HepG2 (cell line): ENCODE data around the gene CDCP2. TPM values are rescaled to one million over a fixed set of nuclear protein-coding genes. Genes with fewer than 3 reads are reported as not detected.
A peak's percentile ranks its signal among the peaks of the same experiment; 100 is the strongest.

Source experiments
- ATAC-seq: fragments of 200-7000 bp; cut with Tn5 transposase; 3 replicates; pipeline ENCODE4 v1.9.1; 2020; ENCODE audit warnings: mild to moderate bottlenecking, moderate library complexity
- BruUV-seq: library from RNA; stranded (reverse); fragments of 400-500 nt; replicated peaks from 2 replicates; lab custom pipeline; 2021; lab: Mats Ljungman, UMichigan
- CTCF ChIA-PET: fragments of 300-600 bp; formaldehyde crosslinking; extraction: SDS; loops from one replicate; lab custom pipeline; 2021; ENCODE audit warnings: low total read pairs, inconsistent platforms, low intra/inter-chr PET ratio; lab: Yijun Ruan, JAX
- POLR2A ChIA-PET: fragments of 350-600 bp; sonication (Branson Sonifier 250); formaldehyde crosslinking; loops from one replicate; lab custom pipeline; 2020; ENCODE audit warnings: antibody characterized with exemption, inconsistent platforms; lab: Yijun Ruan, JAX
- DNase-seq: peaks from one replicate; pipeline ENCODE4 v3.0.0-alpha.2; 2015; ENCODE audit warnings: low spot score
- FAIRE-seq: peaks from 3 replicates; lab custom pipeline; 2011; peaks lifted over from hg19 to GRCh38; lab: Jason Lieb, UNC
- H2AFZ ChIP-seq: one replicate; pipeline ENCODE4 v1.6.1; 2011; ENCODE audit warnings: low read length, inconsistent platforms
- H3K27ac ChIP-seq: fragments of 300-600 bp; 3 replicates; pipeline ENCODE4 v1.8.0; 2011; ENCODE audit warnings: mixed run types, mild to moderate bottlenecking, mixed read lengths, low read length, inconsistent platforms; ENCODE audit not compliant: insufficient read depth; ENCODE audit errors: extremely low read length
- H3K27me3 ChIP-seq, 2 experiments: fragments of 200-600 bp in 1 of 2; 2 replicates in 1 of 2; 3 replicates in 1 of 2; pipeline versions ENCODE4 v1.6.0 to v1.8.0; 2011; ENCODE audit warnings: low read length in 2 of 2, mild to moderate bottlenecking in 2 of 2, moderate library complexity in 2 of 2, inconsistent platforms in 1 of 2; ENCODE audit not compliant: insufficient read depth in 2 of 2, control insufficient read depth in 1 of 2
- H3K36me3 ChIP-seq, 2 experiments: fragments of 200-600 bp in 1 of 2; replicated peaks in 1 of 2; 2 replicates in 1 of 2; 3 replicates in 1 of 2; pipeline versions ENCODE4 v1.5.1 to v1.8.0; 2011; ENCODE audit warnings: low read length in 2 of 2, inconsistent platforms in 1 of 2; ENCODE audit not compliant: insufficient read depth in 2 of 2, control insufficient read depth in 1 of 2
- H3K4me1 ChIP-seq: 2 replicates; pipeline ENCODE4 v1.5.1; 2012; ENCODE audit warnings: low read length, inconsistent platforms; ENCODE audit not compliant: insufficient read depth
- H3K4me2 ChIP-seq: 2 replicates; pipeline ENCODE4 v1.6.0; 2011; ENCODE audit warnings: low read depth, low read length, inconsistent platforms
- H3K4me3 ChIP-seq, 3 experiments: fragments of 200-600 bp in 1 of 3; sonication (generic), shearing (Covaris generic) in 1 of 3; replicated peaks in 1 of 3; 2 replicates each; pipeline ENCODE4 v1.5.1; 2011 to 2016; ENCODE audit warnings: low read length in 3 of 3, inconsistent platforms in 2 of 3, low read depth in 2 of 3, mild to moderate bottlenecking in 2 of 3, control low read depth in 1 of 3, mixed read lengths in 1 of 3; ENCODE audit not compliant: insufficient read depth in 1 of 3
- H3K79me2 ChIP-seq: one replicate; pipeline ENCODE4 v1.6.1; 2011; ENCODE audit warnings: low read length, inconsistent platforms; ENCODE audit not compliant: insufficient read depth
- H3K9ac ChIP-seq: 2 replicates; pipeline ENCODE4 v1.6.0; 2011; ENCODE audit warnings: mild to moderate bottlenecking, low read depth, low read length, inconsistent platforms; ENCODE audit not compliant: insufficient read depth
- H3K9me3 ChIP-seq: 2 replicates; pipeline ENCODE4 v1.5.1; 2012; ENCODE audit warnings: mild to moderate bottlenecking, low read length
- H4K20me1 ChIP-seq: 2 replicates; pipeline ENCODE4 v1.6.0; 2011; ENCODE audit warnings: inconsistent platforms, mild to moderate bottlenecking, low read length, moderate library complexity; ENCODE audit not compliant: insufficient read depth
- KLF11 ChIP-seq: IDR thresholded peaks from 2 replicates; pipeline ENCODE4 v1.6.1; 2016; ENCODE audit warnings: missing compliant biosample characterization
- ZBTB40 ChIP-seq, 2 experiments: fragments of 450-650 bp in 1 of 2; sonication (generic) in 1 of 2; formaldehyde crosslinking in 1 of 2; IDR thresholded peaks; 2 replicates each; pipeline versions ENCODE4 v1.6.1 to v1.8.0; 2016 to 2022; ENCODE audit warnings: antibody characterized with exemption in 1 of 2, mild to moderate bottlenecking in 1 of 2, missing genetic modification reagents in 1 of 2
- WGBS: methylation state at CpG from one replicate; pipeline ENCODE4 v1.1.6; 2017; ENCODE audit warnings: low lambda C conversion rate; 5-methylcytosine and 5-hydroxymethylcytosine counted together
- in situ Hi-C: cut with HindIII; loops from 2 replicates; pipeline ENCODE4 v1.10.0; 2017; ENCODE audit warnings: low pct_unique_long_range_greater_than_20kb; ENCODE audit not compliant: extremely low pct_ligation_motif_present
- intact Hi-C: fragments of 100-400 bp; cut with micrococcal nuclease; formaldehyde crosslinking; loops from one replicate; pipeline ENCODE4 v1.10.0; 2022; ENCODE audit not compliant: unreplicated experiment
- polyA plus RNA-seq, 8 experiments: library from polyadenylated mRNA; depleted of rRNA in 3 of 8; stranded (reverse) in 7 of 8; unstranded in 1 of 8; fragments of >200 nt; fragmentation: Illumina TruSeq in 4 of 8; extraction: Trizol in 4 of 8; gene quantifications; 2 replicates each; pipeline versions ENCODE4 v1.2.1 to v1.2.3, GENCODE V29; 2011 to 2016; ENCODE audit warnings: low read depth in 4 of 8, missing spikeins in 1 of 8, mixed read lengths in 1 of 8; ENCODE audit not compliant: insufficient read depth in 1 of 8
- total RNA-seq, 5 experiments: library from RNA; depleted of rRNA; stranded (reverse); fragments of >200 nt; fragmentation: Illumina TruSeq; extraction: Trizol; gene quantifications; 2 replicates each; pipeline ENCODE4 v1.2.3, GENCODE V29; 2016; ENCODE audit warnings: low read depth in 1 of 5

Gene CDCP2
- total and polyA plus RNA-seq, 2 of the 13 experiments (the other 11 are each of a cell fraction or from before 2014, with no cell fraction given) = not detected

DNA sequence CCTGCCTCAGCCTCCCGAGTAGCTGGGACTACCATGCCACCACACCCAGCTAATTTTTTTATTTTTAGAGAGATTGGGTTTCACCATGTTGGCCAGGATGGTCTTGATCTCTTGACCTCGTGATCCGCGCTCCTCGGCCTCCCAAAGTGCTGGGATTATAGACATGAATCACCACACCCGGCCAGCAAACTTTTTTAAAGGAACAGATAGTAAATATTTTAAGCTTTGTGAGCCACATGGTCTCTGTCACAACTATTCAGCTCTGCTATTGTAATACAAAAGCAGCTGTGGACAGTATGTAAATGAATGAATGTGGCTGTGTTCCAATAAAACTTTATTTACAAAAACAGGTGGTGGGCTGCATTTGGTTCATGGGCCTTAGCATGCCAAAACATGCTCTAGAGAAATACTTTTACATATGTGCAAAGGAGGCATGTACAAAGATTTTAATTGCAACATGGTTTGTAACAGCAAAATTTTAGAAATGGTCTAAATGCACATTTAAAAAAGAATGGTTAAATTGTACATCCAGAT is 47.0 kb downstream of the CDCP2 start:
- no peak overlapping the region for H3K4me2 ChIP-seq
- TF ChIP-seq ZBTB40 (IDR thresholded peaks at IDR 0.05) (peak; percentile 36; the same call in 1 of the 2 replicates), ZBTB40 (CRISPR knock-in tag; IDR thresholded peaks at IDR 0.05) (peak; percentile 77; the same call in 1 of the 2 replicates), KLF11 (CRISPR knock-in tag) (no peak)
- H2AFZ ChIP-seq = no peak overlapping the region
- POLR2A ChIA-PET = no interaction called here
- peaks cover 8% of the 10 kb centered on the region; the same call in 1 of the 2 replicates for H3K4me1 ChIP-seq
- in situ Hi-C loops (no loop called here), intact Hi-C loops (no loop called here)
- no peak overlapping the region for H3K27ac ChIP-seq
- no peak for DNase-seq
- no peaks in the 10 kb centered on the region for H3K36me3 ChIP-seq
- H3K4me3 ChIP-seq = no peak overlapping the region
- no TSS peak for BruUV-seq
- no peaks in the 10 kb centered on the region for H3K9me3 ChIP-seq
- no peak for FAIRE-seq
- no peaks in the 10 kb centered on the region for H4K20me1 ChIP-seq
- CTCF ChIA-PET = no interaction called here
- 72% methylated on average over 6 of the region's 6 CpGs for WGBS
- H3K79me2 ChIP-seq = no peaks in the 10 kb centered on the region
- ATAC-seq = no peak
- H3K27me3 ChIP-seq = no peaks in the 10 kb centered on the region
- H3K9ac ChIP-seq = no peak overlapping the region
